GM19328 (cell line): ENCODE results near the gene SBK1.
A peak's percentile ranks its signal among the peaks of the same experiment; 100 is the strongest.
"Not testable (repeated sequence)": the region's sequence is repeated elsewhere in the genome, so short reads cannot be mapped to it uniquely, and the experiment has no call there.

Experiments
- ATAC-seq: cut with Tn5 transposase; IDR thresholded peaks from one replicate; pipeline ENCODE4 v1.9.1; 2021; ENCODE audit warnings: mild to moderate bottlenecking, moderate library complexity; ENCODE audit not compliant: unreplicated experiment

The SBK1 gene

GRCh38 chr16:28291651-28292626, at the start of gene SBK1:
Gene SBK1 (plus strand): TSS chr16:28292525. CDS start chr16:28317392, 24,867 bp downstream.
- ATAC-seq = peak; percentile 95

GRCh38 chr16:28249483-28249882, 42.8 kb upstream of the SBK1 start:
- ATAC-seq = not testable (repeated sequence)

GRCh38 chr16:28250999-28251398, 41.3 kb upstream of the SBK1 start:
- no peak for ATAC-seq

GRCh38 chr16:28254158-28254557, 38.2 kb upstream of the SBK1 start:
- no peak for ATAC-seq

GRCh38 chr16:28255838-28256237, 36.5 kb upstream of the SBK1 start:
- no peak for ATAC-seq

GRCh38 chr16:28257256-28257655, 35.1 kb upstream of the SBK1 start:
- no peak for ATAC-seq

GRCh38 chr16:28258567-28258966, 33.8 kb upstream of the SBK1 start:
- ATAC-seq = no peak

- ATAC-seq = no peak
Measured at GRCh38 chr16:28259091-28259780, 33.1 kb upstream of the SBK1 start.

GRCh38 chr16:28259781-28260150, 32.6 kb upstream of the SBK1 start:
- no peak for ATAC-seq

- ATAC-seq = no peak
Measured at GRCh38 chr16:28260193-28260592, 32.1 kb upstream of the SBK1 start.

- ATAC-seq = no peak
Measured at GRCh38 chr16:28261942-28262341, 30.4 kb upstream of the SBK1 start.

- ATAC-seq = no peak
Measured at GRCh38 chr16:28263305-28263704, 29.0 kb upstream of the SBK1 start.

GRCh38 chr16:28264656-28265055, 27.7 kb upstream of the SBK1 start:
- no peak for ATAC-seq

GRCh38 chr16:28265822-28266221, 26.5 kb upstream of the SBK1 start:
- ATAC-seq = no peak

- no peak for ATAC-seq
Measured at GRCh38 chr16:28267356-28267755, 25.0 kb upstream of the SBK1 start.

- no peak for ATAC-seq
Measured at GRCh38 chr16:28273511-28273910, 18.8 kb upstream of the SBK1 start.

GRCh38 chr16:28274676-28275075, 17.6 kb upstream of the SBK1 start:
- no peak for ATAC-seq

GRCh38 chr16:28276301-28276700, 16.0 kb upstream of the SBK1 start:
- ATAC-seq = no peak

GRCh38 chr16:28277537-28278388, 14.6 kb upstream of the SBK1 start:
- no peak for ATAC-seq

- no peak for ATAC-seq
Measured at GRCh38 chr16:28279006-28279405, 13.3 kb upstream of the SBK1 start.
